ENCODE measurements around the gene PTCHD1. TPM values are rescaled to one million over a fixed set of nuclear protein-coding genes. Genes with fewer than 3 reads are reported as not detected.
A peak's percentile ranks its signal among the peaks of the same experiment; 100 is the strongest.

PTCHD1 gene
- total RNA-seq, 1 donor from 2014 or later: 1.3 TPM

DNA sequence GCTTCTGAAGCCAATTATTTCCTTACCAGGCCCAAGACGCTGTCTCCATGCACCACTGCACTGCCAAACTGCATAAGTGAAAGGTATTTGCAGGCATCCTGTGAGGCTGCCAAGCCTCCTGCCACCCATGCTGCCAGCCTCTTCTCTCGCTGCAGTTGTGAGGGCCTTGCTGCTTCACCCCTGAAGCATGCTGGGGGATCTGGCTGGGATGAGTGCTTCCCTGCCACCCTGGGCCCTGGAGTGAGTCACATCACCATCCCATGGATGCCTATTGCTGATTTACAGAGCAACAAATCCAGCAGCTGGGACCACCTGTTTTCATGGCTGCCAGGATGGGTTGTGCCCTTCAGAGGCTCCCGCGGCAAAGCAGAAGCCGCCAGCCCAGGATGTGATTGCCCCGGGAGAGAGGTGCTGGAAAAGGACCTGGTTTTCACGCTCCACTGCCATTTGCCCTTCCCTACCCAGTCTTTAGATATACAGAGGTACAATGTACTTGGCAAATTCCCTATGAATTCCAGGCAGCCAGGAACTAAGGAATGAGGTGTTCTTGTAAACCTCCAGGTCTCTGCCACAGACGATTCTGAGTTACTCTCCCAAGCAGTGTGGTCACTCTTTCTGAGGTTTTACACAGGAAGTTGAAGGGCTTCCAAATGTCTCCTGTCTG lies 41.5 kb upstream of the PTCHD1 start:
- TF ChIP-seq, protein P1, sequence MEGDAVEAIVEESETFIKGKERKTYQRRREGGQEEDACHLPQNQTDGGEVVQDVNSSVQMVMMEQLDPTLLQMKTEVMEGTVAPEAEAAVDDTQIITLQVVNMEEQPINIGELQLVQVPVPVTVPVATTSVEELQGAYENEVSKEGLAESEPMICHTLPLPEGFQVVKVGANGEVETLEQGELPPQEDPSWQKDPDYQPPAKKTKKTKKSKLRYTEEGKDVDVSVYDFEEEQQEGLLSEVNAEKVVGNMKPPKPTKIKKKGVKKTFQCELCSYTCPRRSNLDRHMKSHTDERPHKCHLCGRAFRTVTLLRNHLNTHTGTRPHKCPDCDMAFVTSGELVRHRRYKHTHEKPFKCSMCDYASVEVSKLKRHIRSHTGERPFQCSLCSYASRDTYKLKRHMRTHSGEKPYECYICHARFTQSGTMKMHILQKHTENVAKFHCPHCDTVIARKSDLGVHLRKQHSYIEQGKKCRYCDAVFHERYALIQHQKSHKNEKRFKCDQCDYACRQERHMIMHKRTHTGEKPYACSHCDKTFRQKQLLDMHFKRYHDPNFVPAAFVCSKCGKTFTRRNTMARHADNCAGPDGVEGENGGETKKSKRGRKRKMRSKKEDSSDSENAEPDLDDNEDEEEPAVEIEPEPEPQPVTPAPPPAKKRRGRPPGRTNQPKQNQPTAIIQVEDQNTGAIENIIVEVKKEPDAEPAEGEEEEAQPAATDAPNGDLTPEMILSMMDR (IDR thresholded peaks at IDR 0.05; ENCODE audit: partially characterized antibody, unreplicated experiment): no peak
- Mint-ChIP-seq H3K36me3 (ENCODE audit: unreplicated experiment) (no peaks in the 10 kb centered on the region), H3K9me3 (ENCODE audit: unreplicated experiment) (no peaks in the 10 kb centered on the region), H3K27me3 (ENCODE audit: unreplicated experiment) (no peaks in the 10 kb centered on the region), H3K27ac (ENCODE audit: unreplicated experiment) (no peak overlapping the region), H3K4me1 (ENCODE audit: low read depth, unreplicated experiment) (no peaks in the 10 kb centered on the region), H3K4me3 (ENCODE audit: unreplicated experiment) (no peak overlapping the region)
- DNase-seq: no peak

DNA sequence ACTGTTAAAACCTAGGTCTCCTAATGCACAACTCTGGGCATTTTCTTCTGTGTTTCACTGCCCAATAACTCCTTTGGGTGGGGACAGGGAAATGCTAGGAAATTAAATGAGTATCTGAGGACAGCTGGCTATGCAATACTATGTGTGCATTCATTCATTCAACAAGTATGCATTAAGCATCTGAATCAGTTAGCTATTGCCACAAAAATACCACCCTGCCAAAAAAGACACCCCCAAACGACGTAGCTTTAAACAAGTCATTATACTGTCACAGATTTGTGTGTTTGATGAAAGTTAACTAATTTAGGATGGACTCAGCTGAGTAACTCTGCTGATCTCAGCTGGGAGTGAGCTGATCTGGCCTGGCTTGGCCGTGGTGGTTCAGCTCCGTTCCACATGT lies 29.8 kb upstream of the PTCHD1 start:
- no peak for DNase-seq
- Mint-ChIP-seq H3K4me3 (ENCODE audit: unreplicated experiment) (no peak overlapping the region), H3K4me1 (ENCODE audit: low read depth, unreplicated experiment) (no peaks in the 10 kb centered on the region), H3K27ac (ENCODE audit: unreplicated experiment) (no peak overlapping the region), H3K36me3 (ENCODE audit: unreplicated experiment) (no peaks in the 10 kb centered on the region), H3K27me3 (ENCODE audit: unreplicated experiment) (no peaks in the 10 kb centered on the region), H3K9me3 (ENCODE audit: unreplicated experiment) (no peaks in the 10 kb centered on the region)
- TF ChIP-seq, protein P1 (IDR thresholded peaks at IDR 0.05; ENCODE audit: partially characterized antibody, unreplicated experiment): no peak

DNA sequence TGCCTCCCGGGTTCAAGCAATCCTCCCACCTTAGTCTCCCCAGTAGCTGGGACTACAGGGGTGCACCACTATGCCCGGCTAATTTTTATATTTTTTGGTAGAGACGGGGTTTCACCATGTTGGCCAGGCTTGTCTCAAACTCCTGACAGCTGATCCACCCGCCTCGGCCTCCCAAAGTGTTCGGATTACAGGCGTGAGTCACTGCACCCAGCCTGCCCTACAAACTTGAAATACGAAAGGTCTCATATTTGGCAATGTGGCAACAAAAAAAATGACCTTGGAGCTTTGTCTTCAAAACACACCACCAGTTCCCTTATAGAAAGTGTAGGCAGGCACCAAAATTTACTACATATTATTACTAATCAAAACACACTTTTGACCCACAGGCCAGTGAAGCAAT lies 22.9 kb upstream of the PTCHD1 start:
- TF ChIP-seq, protein P1 (IDR thresholded peaks at IDR 0.05; ENCODE audit: partially characterized antibody, unreplicated experiment): no peak
- H3K9me3 Mint-ChIP-seq (ENCODE audit: unreplicated experiment): no peaks in the 10 kb centered on the region
- no peak for DNase-seq
- H3K27me3 Mint-ChIP-seq (ENCODE audit: unreplicated experiment): no peaks in the 10 kb centered on the region
- H3K36me3 Mint-ChIP-seq (ENCODE audit: unreplicated experiment): no peaks in the 10 kb centered on the region
- H3K4me1 Mint-ChIP-seq (ENCODE audit: low read depth, unreplicated experiment): no peaks in the 10 kb centered on the region
- no peak overlapping the region for H3K27ac Mint-ChIP-seq (ENCODE audit: unreplicated experiment)
- H3K4me3 Mint-ChIP-seq (ENCODE audit: unreplicated experiment): no peak overlapping the region

DNA sequence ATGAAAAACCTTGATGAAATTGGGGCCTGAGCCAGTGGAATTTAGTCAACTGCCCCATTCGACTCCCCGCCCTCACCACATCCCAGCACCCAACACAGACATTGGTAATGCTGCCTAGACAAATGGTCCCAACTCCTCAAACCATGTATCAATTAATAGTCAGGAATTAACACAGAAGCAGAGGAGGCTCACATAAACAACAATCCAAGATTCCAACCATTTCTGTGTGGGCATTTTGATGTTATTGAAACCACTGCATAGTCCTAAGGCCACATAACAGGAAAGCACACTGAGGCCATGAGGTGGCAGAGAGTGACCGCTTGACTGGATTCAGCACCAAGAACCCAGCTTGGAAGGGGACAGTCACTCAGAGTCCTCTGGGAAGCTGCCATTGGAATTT lies 22.5 kb upstream of the PTCHD1 start:
- no peak for DNase-seq
- Mint-ChIP-seq H3K4me1 (ENCODE audit: low read depth, unreplicated experiment) (no peaks in the 10 kb centered on the region), H3K27ac (ENCODE audit: unreplicated experiment) (no peak overlapping the region), H3K9me3 (ENCODE audit: unreplicated experiment) (no peaks in the 10 kb centered on the region), H3K27me3 (ENCODE audit: unreplicated experiment) (no peaks in the 10 kb centered on the region), H3K4me3 (ENCODE audit: unreplicated experiment) (no peak overlapping the region), H3K36me3 (ENCODE audit: unreplicated experiment) (no peaks in the 10 kb centered on the region)
- TF ChIP-seq, protein P1 (IDR thresholded peaks at IDR 0.05; ENCODE audit: partially characterized antibody, unreplicated experiment): no peak

DNA sequence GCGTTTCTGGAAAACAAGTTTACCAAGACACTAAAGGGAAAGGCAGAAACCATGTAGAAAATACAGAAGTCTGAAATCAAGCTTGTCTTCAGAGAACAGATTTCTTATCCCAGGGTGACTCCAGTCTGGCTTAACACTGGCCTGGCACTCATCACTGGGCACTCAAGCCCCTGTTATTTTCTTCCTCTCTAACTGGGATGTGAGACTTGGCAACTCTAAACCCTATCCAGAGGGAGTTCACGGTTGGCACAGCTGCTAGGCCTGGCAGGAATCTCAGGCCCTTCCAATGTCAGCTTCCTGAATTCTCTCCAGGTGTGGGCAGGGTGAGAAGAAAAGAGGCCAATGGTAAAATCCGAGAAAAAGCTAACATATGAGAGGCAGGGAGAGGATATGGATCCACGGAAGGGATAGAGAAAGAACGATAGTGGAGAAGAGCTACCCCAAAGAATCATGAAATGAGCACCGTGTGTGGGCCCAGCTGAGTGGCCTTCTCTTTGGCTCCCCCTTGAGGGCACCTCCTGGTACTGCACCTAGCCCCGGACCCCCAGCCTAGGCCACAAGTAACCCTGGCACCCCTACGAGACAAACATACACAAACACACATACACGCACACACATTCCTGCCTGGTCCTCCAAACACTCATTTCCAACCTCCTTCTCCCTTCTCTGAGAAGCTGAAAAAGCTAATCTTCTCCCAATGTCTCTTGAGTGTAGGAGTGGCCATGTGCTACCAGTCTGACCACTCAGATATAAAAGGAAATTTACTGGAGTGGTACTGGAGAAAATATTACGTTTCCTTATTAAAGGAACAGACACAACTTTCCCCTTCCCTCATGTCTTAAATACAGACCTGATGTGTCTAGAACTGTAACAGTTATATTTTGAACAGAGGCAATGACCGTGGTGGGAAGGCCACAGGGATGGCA lies 16.6 kb upstream of the PTCHD1 start:
- H3K4me3 Mint-ChIP-seq (ENCODE audit: unreplicated experiment): no peak overlapping the region
- H3K27ac Mint-ChIP-seq (ENCODE audit: unreplicated experiment): no peak overlapping the region

More for the DNA sequence above, 16.6 kb upstream of the PTCHD1 start:
- peak; percentile 45 for DNase-seq
- TF ChIP-seq, protein P1 (IDR thresholded peaks at IDR 0.05; ENCODE audit: partially characterized antibody, unreplicated experiment): peak; percentile 81
- H3K27me3 Mint-ChIP-seq (ENCODE audit: unreplicated experiment): no peaks in the 10 kb centered on the region
- no peaks in the 10 kb centered on the region for H3K4me1 Mint-ChIP-seq (ENCODE audit: low read depth, unreplicated experiment)
- no peaks in the 10 kb centered on the region for H3K9me3 Mint-ChIP-seq (ENCODE audit: unreplicated experiment)
- no peaks in the 10 kb centered on the region for H3K36me3 Mint-ChIP-seq (ENCODE audit: unreplicated experiment)
